B cell (primary cell): Measurements from ENCODE around the gene PRODH2. TPM values are rescaled to one million over a fixed set of nuclear protein-coding genes. Genes with fewer than 3 reads are reported as not detected.

Experiments
- ATAC-seq: fragments of 200-7000 bp; cut with Tn5 transposase; one replicate; pipeline ENCODE4 v1.10.0; 2021; ENCODE audit warnings: low read depth, mild to moderate bottlenecking, moderate number of reproducible peaks, moderate library complexity
- CTCF ChIA-PET: fragments of 350-600 bp; sonication (Branson Sonifier 250); formaldehyde crosslinking; loops from one replicate; lab custom pipeline; 2021; ENCODE audit warnings: antibody characterized with exemption, inconsistent platforms; lab: Charles Lee
- POLR2A ChIA-PET: fragments of 350-600 bp; sonication (Branson Sonifier 250); formaldehyde crosslinking; loops from one replicate; lab custom pipeline; 2021; ENCODE audit warnings: antibody characterized with exemption; lab: Charles Lee
- DNase-seq: peaks from one replicate; pipeline ENCODE4 v3.0.0; 2013
- H2AFZ ChIP-seq: 2 replicates; pipeline ENCODE4 v1.6.1; 2012; ENCODE audit warnings: mild to moderate bottlenecking, low read depth, low read length; ENCODE audit not compliant: insufficient read depth, poor library complexity, severe bottlenecking
- H3K27ac ChIP-seq, 2 donors: 1 replicate in 1 of 2; 2 replicates in 1 of 2; pipeline ENCODE4 v1.5.1; 2012 to 2013; ENCODE audit warnings: low read length in 2 of 2, mild to moderate bottlenecking in 2 of 2, moderate library complexity in 1 of 2
- H3K27me3 ChIP-seq, 4 experiments: fragments of 200-600 bp in 1 of 4; sonication (generic) in 1 of 4; replicated peaks in 1 of 4; 1 replicate in 2 of 4; 2 replicates in 2 of 4; pipeline versions ENCODE4 v1.6.1 to v1.7.0; 2013 to 2016; ENCODE audit warnings: low read length in 3 of 4, mild to moderate bottlenecking in 2 of 4, mixed read lengths in 1 of 4, moderate library complexity in 1 of 4; ENCODE audit not compliant: insufficient read depth in 4 of 4, control insufficient read depth in 3 of 4; ENCODE audit errors: control extremely low read depth in 1 of 4
- H3K36me3 ChIP-seq, 2 experiments: replicated peaks in 1 of 2; 1 replicate in 1 of 2; 2 replicates in 1 of 2; pipeline versions ENCODE4 v1.6.1 to v1.7.1; 2013; ENCODE audit warnings: low read length in 1 of 2; ENCODE audit not compliant: insufficient read depth in 2 of 2, control insufficient read depth in 1 of 2; ENCODE audit errors: control extremely low read depth in 1 of 2, extremely low read depth in 1 of 2
- H3K4me1 ChIP-seq, 2 donors: fragments of 200-600 bp in 1 of 2; sonication (generic) in 1 of 2; 1 replicate in 1 of 2; 2 replicates in 1 of 2; pipeline versions ENCODE4 v1.5.1 to v1.6.1; 2013 to 2017; ENCODE audit warnings: low read length in 2 of 2; ENCODE audit not compliant: control insufficient read depth in 2 of 2, insufficient read depth in 2 of 2
- H3K4me2 ChIP-seq: replicated peaks from 2 replicates; pipeline ENCODE3; 2012; ENCODE audit warnings: mild to moderate bottlenecking, low read depth, low read length; ENCODE audit not compliant: poor library complexity, severe bottlenecking
- H3K4me3 ChIP-seq, 5 experiments: fragments of 200-600 bp in 1 of 5; sonication (generic) in 1 of 5; 1 replicate in 3 of 5; 2 replicates in 2 of 5; pipeline versions ENCODE4 v1.5.1 to v1.7.0; 2011 to 2016; ENCODE audit warnings: low read length in 4 of 5, mild to moderate bottlenecking in 4 of 5, low read depth in 2 of 5, control low read depth in 1 of 5, moderate library complexity in 1 of 5; ENCODE audit not compliant: insufficient read depth in 1 of 5; ENCODE audit errors: control extremely low read depth in 1 of 5, extremely low read depth in 1 of 5
- H3K79me2 ChIP-seq: fragments of 200-600 bp; sonication (generic); one replicate; pipeline ENCODE4 v1.6.0; 2016; ENCODE audit warnings: low read length; ENCODE audit not compliant: control insufficient read depth, insufficient read depth
- H3K9ac ChIP-seq: fragments of 200-600 bp; sonication (generic); 2 replicates; pipeline ENCODE4 v1.6.1; 2017; ENCODE audit warnings: mild to moderate bottlenecking, low read length, moderate library complexity
- H3K9me3 ChIP-seq, 3 donors: one replicate each; pipeline versions ENCODE4 v1.6.1 to v1.7.1; 2013; ENCODE audit warnings: low read length in 2 of 3; ENCODE audit not compliant: control insufficient read depth in 2 of 3, insufficient read depth in 1 of 3; ENCODE audit errors: control extremely low read depth in 1 of 3
- H4K20me1 ChIP-seq: 2 replicates; pipeline ENCODE4 v1.6.0; 2012; ENCODE audit warnings: mild to moderate bottlenecking, low read length; ENCODE audit not compliant: insufficient read depth, control insufficient read depth, poor library complexity, severe bottlenecking
- H3K27ac Mint-ChIP-seq: one replicate; pipeline ENCODE4 v1.8.0; 2021; ENCODE audit warnings: mixed read lengths
- H3K27me3 Mint-ChIP-seq: one replicate; pipeline ENCODE4 v1.8.0; 2021; ENCODE audit warnings: mixed read lengths
- H3K4me1 Mint-ChIP-seq: one replicate; pipeline ENCODE4 v1.8.0; 2021; ENCODE audit warnings: mixed read lengths
- H3K4me3 Mint-ChIP-seq: one replicate; pipeline ENCODE4 v1.8.0; 2021; ENCODE audit warnings: mixed read lengths
- H3K9me3 Mint-ChIP-seq: one replicate; pipeline ENCODE4 v1.8.0; 2022; ENCODE audit warnings: mixed read lengths; ENCODE audit not compliant: insufficient read depth
- EZH2 ChIP-seq: IDR thresholded peaks from 2 replicates; pipeline ENCODE4 v1.6.1; 2012; ENCODE audit warnings: borderline replicate concordance, low read depth, mild to moderate bottlenecking, moderate library complexity, low read length; ENCODE audit not compliant: insufficient read depth, poor library complexity, severe bottlenecking
- WGBS: methylation state at CpG from one replicate; pipeline ENCODE4 v1.1.5; 2013; ENCODE audit warnings: missing lambda C conversion rate; ENCODE audit not compliant: insufficient coverage; 5-methylcytosine and 5-hydroxymethylcytosine counted together
- intact Hi-C: fragments of 100-400 bp; cut with micrococcal nuclease; formaldehyde crosslinking; loops from one replicate; pipeline ENCODE4 v1.10.0; 2022
- polyA plus RNA-seq: library from polyadenylated mRNA; depleted of rRNA; stranded (reverse); fragments of >200 nt; gene quantifications from 2 replicates; pipeline ENCODE4 v1.2.3, GENCODE V29; 2012
- total RNA-seq, 2 donors: library from RNA; stranded (reverse); fragments of 120-200 nt in 1 of 2; gene quantifications; 1 replicate in 1 of 2; 2 replicates in 1 of 2; pipeline versions ENCODE4 v1.2.3 to v1.2.4, GENCODE V29; 2013 to 2022
- TF ChIP-seq, protein P1 (sequence below): fragments of 200-600 bp; IDR thresholded peaks from one replicate; pipeline ENCODE4 v1.8.0; 2022; ENCODE audit warnings: antibody characterized with exemption, mild to moderate bottlenecking

PRODH2 gene
- total and polyA plus RNA-seq, 2 donors (not counting 1 experiment from before 2014, with no cell fraction given): not detected

DNA sequence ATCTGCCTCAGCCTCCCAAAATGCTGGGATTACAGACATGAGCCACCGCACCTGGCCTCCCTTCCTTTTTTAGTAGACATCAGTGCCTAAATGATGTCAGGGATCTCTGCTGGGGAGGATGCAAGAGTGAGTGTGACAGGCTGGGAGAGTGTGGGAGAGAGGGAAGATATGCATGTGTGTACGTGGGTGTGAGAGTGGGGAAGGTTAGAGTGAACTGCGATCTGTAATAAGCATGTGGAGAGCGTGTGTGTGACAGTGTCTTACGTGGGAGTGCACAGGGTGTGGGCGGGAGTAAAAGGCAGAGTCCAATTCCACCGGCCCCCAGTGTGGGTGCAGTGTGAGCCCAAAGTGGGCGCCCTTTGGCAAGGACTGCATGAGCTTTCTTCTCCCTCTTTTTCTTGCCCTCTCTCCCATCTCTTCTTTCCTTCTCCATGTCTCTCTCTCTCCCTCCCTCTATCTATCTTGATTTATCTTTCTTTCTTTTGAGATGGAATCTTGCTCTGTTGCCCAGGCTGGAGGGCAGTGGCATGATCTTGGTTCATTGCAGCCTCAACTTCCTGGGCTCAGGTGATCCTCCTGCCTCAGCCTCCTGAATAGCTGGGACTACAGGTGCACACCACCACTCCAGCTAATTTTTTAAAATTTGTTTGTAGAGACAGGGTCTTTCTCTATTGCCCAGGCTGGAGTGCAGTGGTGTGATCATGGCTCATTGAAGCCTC lies 40.6 kb upstream of the PRODH2 start:
- Histone ChIP-seq H2AFZ (no peak overlapping the region), H3K4me3 (no peak overlapping the region), H3K4me1 (peaks cover 15 to 17% of the 10 kb centered on the region in 2 donors), H3K9ac (no peak overlapping the region), H3K27ac (no peak overlapping the region), H3K4me2 (no peak overlapping the region), H3K27me3 (peaks cover 0 to 66% (median 16%) of the 10 kb centered on the region in 4 experiments), H3K79me2 (no peaks in the 10 kb centered on the region), H3K36me3 (no peaks in the 10 kb centered on the region), H3K9me3 (peaks cover 0 to 14% (median 0%) of the 10 kb centered on the region in 3 donors), H4K20me1 (no peaks in the 10 kb centered on the region)
- intact Hi-C loops: no loop called here
- WGBS: 81% methylated on average over 7 of the region's 8 CpGs
- Mint-ChIP-seq H3K4me1 (peaks cover 11% of the 10 kb centered on the region), H3K4me3 (no peak overlapping the region), H3K27me3 (peaks cover 54% of the 10 kb centered on the region), H3K9me3 (no peaks in the 10 kb centered on the region), H3K27ac (no peak overlapping the region)
- TF ChIP-seq, protein P1, sequence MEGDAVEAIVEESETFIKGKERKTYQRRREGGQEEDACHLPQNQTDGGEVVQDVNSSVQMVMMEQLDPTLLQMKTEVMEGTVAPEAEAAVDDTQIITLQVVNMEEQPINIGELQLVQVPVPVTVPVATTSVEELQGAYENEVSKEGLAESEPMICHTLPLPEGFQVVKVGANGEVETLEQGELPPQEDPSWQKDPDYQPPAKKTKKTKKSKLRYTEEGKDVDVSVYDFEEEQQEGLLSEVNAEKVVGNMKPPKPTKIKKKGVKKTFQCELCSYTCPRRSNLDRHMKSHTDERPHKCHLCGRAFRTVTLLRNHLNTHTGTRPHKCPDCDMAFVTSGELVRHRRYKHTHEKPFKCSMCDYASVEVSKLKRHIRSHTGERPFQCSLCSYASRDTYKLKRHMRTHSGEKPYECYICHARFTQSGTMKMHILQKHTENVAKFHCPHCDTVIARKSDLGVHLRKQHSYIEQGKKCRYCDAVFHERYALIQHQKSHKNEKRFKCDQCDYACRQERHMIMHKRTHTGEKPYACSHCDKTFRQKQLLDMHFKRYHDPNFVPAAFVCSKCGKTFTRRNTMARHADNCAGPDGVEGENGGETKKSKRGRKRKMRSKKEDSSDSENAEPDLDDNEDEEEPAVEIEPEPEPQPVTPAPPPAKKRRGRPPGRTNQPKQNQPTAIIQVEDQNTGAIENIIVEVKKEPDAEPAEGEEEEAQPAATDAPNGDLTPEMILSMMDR: no peak
- TF ChIP-seq EZH2: no peak
- POLR2A ChIA-PET: no interaction called here
- ATAC-seq (no peak), DNase-seq (no peak)
- CTCF ChIA-PET: no interaction called here

DNA sequence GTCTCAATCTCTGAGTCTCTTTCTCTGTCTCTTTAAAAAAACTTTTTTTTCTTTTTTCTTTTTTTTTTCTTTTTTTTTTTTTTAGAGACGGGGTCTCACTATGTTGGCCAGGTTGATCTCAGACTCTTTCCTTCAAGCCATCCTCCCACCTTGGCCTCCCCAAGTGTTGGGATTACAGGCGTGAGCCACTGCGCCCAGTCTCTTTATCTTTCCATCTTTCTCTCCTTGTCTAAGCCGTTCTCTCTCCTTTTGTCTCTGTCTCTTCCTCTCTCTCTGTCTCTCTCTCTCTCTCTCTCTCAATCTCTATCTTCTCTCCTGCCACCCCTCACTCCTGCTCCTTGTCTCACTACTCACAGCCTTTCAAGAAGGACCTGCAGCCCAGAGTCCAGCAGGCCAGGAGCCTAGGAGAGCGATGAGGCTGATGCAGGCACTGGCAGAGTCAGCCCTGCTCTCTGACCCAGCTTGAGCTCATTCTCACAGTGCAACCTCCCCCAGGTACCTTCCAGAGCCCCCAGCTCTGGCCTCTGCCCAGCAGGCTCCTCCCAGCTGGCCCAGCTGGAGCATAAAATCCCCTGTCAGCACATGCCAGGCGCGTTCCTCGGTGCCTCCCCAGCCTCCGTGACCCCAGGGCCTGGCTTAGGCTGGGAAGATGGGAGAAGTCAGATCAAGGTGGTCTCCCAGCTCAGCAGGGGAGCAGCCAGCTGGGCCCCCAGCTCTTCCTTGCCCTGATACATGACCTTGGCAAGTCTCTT lies 39.6 kb upstream of the PRODH2 start, which contains the start of gene NPHS1:
NPHS1 (minus strand) TSS at position 476 of the 752 bp plus-strand sequence. CDS start 667 bp downstream, outside the sequence.
- Histone ChIP-seq H3K4me3 (no peak within 1 kb of the TSS), H4K20me1 (no peaks in the 10 kb centered on the region), H3K4me2 (no peak within 1 kb of the TSS), H3K9ac (no peak within 1 kb of the TSS), H3K27ac (no peak within 1 kb of the TSS), H3K79me2 (no peaks in the 10 kb centered on the region), H3K36me3 (no peaks in the 10 kb centered on the region), H2AFZ (no peak within 1 kb of the TSS), H3K9me3 (peaks cover 0 to 12% (median 0%) of the 10 kb centered on the region in 3 donors), H3K27me3 (peaks cover 0 to 61% (median 13%) of the 10 kb centered on the region in 4 experiments), H3K4me1 (peaks cover 11 to 14% of the 10 kb centered on the region in 2 donors)
- 61% methylated on average over 8 of the region's 9 CpGs for WGBS
- ChIA-PET POLR2A (no interaction called here), CTCF (no interaction called here)
- TF ChIP-seq, protein P1: no peak
- no peak for TF ChIP-seq EZH2
- H3K27me3 Mint-ChIP-seq: peaks cover 51% of the 10 kb centered on the region
- no peak for ATAC-seq
- H3K4me1 Mint-ChIP-seq: peaks cover 4% of the 10 kb centered on the region
- DNase-seq: no peak
- H3K27ac Mint-ChIP-seq: no peak within 1 kb of the TSS
- H3K4me3 Mint-ChIP-seq: no peak within 1 kb of the TSS
- H3K9me3 Mint-ChIP-seq: no peaks in the 10 kb centered on the region
- intact Hi-C loops: no loop called here
